ENCODE measurements around the gene TMEM52B. TPM values are rescaled to one million over a fixed set of nuclear protein-coding genes. Genes with fewer than 3 reads are reported as not detected.

TMEM52B gene
- total and polyA plus RNA-seq, 2 of the 13 experiments (the other 11 are each of a cell fraction or from before 2014, with no cell fraction given) = not detected

DNA sequence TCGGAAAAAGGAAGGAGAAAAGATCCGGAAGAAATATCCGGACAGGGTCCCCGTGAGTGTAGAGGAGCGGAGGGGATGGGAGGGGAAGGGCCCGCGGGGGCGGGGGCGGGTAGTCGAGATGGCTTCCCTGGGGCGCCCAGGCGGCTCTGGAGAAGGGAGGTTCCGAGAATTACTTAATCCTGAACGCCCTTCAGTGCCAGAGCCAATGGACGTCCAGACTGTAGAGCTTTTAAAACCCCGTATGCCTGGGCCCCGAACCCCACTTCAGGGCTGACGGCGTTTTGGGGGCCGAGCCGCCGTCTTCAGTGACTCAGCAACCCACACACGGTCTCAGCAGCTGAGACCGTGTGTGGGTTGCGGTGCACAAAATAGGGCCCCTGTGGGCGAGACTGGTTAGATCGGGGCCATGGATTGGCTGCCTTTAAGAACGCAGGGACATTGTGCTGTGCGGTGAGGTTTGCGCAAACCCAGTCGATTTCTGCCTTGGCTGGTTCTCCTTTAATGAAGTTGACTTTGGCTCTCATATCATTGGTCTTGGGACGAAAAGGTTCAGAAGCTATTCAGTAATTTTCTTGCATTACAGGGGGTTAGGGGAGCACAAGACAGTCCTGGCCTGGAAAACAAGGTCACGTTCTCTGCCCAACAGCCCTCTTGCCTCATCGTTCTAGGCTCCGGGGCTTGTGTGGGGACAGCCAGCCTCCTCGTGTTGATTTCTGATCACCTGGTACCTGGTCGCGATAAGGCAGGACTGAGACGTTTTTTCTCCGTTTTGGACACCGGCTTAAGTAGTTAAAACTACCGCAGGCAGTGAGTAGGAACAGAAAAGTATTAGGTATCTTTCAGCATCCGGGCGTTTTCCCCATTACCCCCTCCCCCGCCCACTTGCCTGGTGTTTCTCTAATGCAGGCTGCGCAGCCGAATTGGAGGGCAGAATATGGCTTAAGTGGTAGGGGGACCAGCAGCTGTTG, 34.6 kb downstream of the TMEM52B start (continued):
- TF ChIP-seq, protein P1, sequence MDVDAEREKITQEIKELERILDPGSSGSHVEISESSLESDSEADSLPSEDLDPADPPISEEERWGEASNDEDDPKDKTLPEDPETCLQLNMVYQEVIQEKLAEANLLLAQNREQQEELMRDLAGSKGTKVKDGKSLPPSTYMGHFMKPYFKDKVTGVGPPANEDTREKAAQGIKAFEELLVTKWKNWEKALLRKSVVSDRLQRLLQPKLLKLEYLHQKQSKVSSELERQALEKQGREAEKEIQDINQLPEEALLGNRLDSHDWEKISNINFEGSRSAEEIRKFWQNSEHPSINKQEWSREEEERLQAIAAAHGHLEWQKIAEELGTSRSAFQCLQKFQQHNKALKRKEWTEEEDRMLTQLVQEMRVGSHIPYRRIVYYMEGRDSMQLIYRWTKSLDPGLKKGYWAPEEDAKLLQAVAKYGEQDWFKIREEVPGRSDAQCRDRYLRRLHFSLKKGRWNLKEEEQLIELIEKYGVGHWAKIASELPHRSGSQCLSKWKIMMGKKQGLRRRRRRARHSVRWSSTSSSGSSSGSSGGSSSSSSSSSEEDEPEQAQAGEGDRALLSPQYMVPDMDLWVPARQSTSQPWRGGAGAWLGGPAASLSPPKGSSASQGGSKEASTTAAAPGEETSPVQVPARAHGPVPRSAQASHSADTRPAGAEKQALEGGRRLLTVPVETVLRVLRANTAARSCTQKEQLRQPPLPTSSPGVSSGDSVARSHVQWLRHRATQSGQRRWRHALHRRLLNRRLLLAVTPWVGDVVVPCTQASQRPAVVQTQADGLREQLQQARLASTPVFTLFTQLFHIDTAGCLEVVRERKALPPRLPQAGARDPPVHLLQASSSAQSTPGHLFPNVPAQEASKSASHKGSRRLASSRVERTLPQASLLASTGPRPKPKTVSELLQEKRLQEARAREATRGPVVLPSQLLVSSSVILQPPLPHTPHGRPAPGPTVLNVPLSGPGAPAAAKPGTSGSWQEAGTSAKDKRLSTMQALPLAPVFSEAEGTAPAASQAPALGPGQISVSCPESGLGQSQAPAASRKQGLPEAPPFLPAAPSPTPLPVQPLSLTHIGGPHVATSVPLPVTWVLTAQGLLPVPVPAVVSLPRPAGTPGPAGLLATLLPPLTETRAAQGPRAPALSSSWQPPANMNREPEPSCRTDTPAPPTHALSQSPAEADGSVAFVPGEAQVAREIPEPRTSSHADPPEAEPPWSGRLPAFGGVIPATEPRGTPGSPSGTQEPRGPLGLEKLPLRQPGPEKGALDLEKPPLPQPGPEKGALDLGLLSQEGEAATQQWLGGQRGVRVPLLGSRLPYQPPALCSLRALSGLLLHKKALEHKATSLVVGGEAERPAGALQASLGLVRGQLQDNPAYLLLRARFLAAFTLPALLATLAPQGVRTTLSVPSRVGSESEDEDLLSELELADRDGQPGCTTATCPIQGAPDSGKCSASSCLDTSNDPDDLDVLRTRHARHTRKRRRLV (CRISPR knock-in tag; IDR thresholded peaks at IDR 0.05) = no peak
- TF ChIP-seq GATAD2A (CRISPR knock-in tag; IDR thresholded peaks at IDR 0.05) = peak; percentile 37; the same call in 1 of the 2 replicates
- TF ChIP-seq MYPOP (CRISPR knock-in tag; IDR thresholded peaks at IDR 0.05) = no peak; the same call in 1 of the 2 replicates
- no peak for TF ChIP-seq ZNF101 (CRISPR knock-in tag; IDR thresholded peaks at IDR 0.05; ENCODE audit: borderline replicate concordance, low read depth)
- no peak for TF ChIP-seq ZNF878 (CRISPR knock-in tag; IDR thresholded peaks at IDR 0.05)
- 0 out of 2 replicates have a peak, but pooled peaks have one; percentile 21 for TF ChIP-seq RXRB (CRISPR knock-in tag; IDR thresholded peaks at IDR 0.05; ENCODE audit: borderline replicate concordance)
- TF ChIP-seq ZBTB44 (CRISPR knock-in tag; IDR thresholded peaks at IDR 0.05) = no peak
- TF ChIP-seq HMG20A (CRISPR knock-in tag; IDR thresholded peaks at IDR 0.05; ENCODE audit: borderline replicate concordance) = no peak
- 0 out of 2 replicates have a peak, but pooled peaks have one; percentile 31 for TF ChIP-seq FOXC1 (CRISPR knock-in tag; IDR thresholded peaks at IDR 0.05; ENCODE audit: borderline replicate concordance)
- peak; percentile 6; the same call in 1 of the 2 replicates for TF ChIP-seq ZNF558 (CRISPR knock-in tag; IDR thresholded peaks at IDR 0.05; ENCODE audit: borderline replicate concordance)
- no peak for TF ChIP-seq ZNF44 (CRISPR knock-in tag; IDR thresholded peaks at IDR 0.05)
- no peak for TF ChIP-seq ZNF232 (CRISPR knock-in tag; IDR thresholded peaks at IDR 0.05; ENCODE audit: borderline replicate concordance)
- no peak for TF ChIP-seq MAFK (conservative IDR thresholded peaks at IDR 0.05 in 1 of 2, IDR thresholded peaks at IDR 0.05 in 1 of 2; ENCODE audit: low read length in 2 of 2)
- TF ChIP-seq, protein P2, sequence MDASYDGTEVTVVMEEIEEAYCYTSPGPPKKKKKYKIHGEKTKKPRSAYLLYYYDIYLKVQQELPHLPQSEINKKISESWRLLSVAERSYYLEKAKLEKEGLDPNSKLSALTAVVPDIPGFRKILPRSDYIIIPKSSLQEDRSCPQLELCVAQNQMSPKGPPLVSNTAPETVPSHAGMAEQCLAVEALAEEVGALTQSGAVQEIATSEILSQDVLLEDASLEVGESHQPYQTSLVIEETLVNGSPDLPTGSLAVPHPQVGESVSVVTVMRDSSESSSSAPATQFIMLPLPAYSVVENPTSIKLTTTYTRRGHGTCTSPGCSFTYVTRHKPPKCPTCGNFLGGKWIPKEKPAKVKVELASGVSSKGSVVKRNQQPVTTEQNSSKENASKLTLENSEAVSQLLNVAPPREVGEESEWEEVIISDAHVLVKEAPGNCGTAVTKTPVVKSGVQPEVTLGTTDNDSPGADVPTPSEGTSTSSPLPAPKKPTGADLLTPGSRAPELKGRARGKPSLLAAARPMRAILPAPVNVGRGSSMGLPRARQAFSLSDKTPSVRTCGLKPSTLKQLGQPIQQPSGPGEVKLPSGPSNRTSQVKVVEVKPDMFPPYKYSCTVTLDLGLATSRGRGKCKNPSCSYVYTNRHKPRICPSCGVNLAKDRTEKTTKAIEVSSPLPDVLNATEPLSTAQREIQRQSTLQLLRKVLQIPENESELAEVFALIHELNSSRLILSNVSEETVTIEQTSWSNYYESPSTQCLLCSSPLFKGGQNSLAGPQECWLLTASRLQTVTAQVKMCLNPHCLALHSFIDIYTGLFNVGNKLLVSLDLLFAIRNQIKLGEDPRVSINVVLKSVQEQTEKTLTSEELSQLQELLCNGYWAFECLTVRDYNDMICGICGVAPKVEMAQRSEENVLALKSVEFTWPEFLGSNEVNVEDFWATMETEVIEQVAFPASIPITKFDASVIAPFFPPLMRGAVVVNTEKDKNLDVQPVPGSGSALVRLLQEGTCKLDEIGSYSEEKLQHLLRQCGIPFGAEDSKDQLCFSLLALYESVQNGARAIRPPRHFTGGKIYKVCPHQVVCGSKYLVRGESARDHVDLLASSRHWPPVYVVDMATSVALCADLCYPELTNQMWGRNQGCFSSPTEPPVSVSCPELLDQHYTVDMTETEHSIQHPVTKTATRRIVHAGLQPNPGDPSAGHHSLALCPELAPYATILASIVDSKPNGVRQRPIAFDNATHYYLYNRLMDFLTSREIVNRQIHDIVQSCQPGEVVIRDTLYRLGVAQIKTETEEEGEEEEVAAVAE (CRISPR knock-in tag; IDR thresholded peaks at IDR 0.05; ENCODE audit: borderline replicate concordance) = peak; percentile 91; the same call in 1 of the 2 replicates
- TF ChIP-seq ZNF543 (CRISPR knock-in tag; IDR thresholded peaks at IDR 0.05) = no peak
- TF ChIP-seq MTA3 (CRISPR knock-in tag; IDR thresholded peaks at IDR 0.05) = no peak

Data from HepG2 (cell line).